SK-N-SH (cell line): ENCODE data around the gene RFX2. TPM values are rescaled to one million over a fixed set of nuclear protein-coding genes. Genes with fewer than 3 reads are reported as not detected.

Experiments used
- CTCF ChIA-PET: fragments of 300-600, 350-600 bp; formaldehyde crosslinking; extraction: SDS; loops from one replicate; lab custom pipeline; 2021; lab: Yijun Ruan, JAX
- POLR2A ChIA-PET: fragments of 350-600 bp; sonication (Branson Sonifier 250); formaldehyde crosslinking; extraction: SDS; loops from one replicate; lab custom pipeline; 2020; ENCODE audit warnings: antibody characterized with exemption, inconsistent platforms; lab: Yijun Ruan, JAX
- DNase-seq: peaks from one replicate; pipeline ENCODE4 v3.0.0; 2012
- H2AFZ ChIP-seq: fragments of 200-600 bp; sonication (generic); 2 replicates; pipeline ENCODE4 v1.8.1; 2016; ENCODE audit warnings: antibody characterized with exemption, mild to moderate bottlenecking, low read depth
- H3F3A ChIP-seq: fragments of 200-600 bp; sonication (generic); replicated peaks from 2 replicates; pipeline ENCODE3; 2016; ENCODE audit warnings: antibody characterized with exemption, mild to moderate bottlenecking; ENCODE audit not compliant: insufficient read depth
- H3K27ac ChIP-seq, 2 experiments: fragments of 200-500 bp in 1 of 2; fragments of 200-600 bp in 1 of 2; sonication (Bioruptor generic) in 1 of 2; sonication (generic), shearing (Covaris generic) in 1 of 2; 2 replicates each; pipeline versions ENCODE4 v1.5.1 to v1.6.1; 2014 to 2016; ENCODE audit warnings: low read depth in 2 of 2, inconsistent platforms in 1 of 2, low read length in 1 of 2, mild to moderate bottlenecking in 1 of 2, mixed read lengths in 1 of 2
- H3K27me3 ChIP-seq: fragments of 200-600 bp; sonication (generic), shearing (Covaris generic); 2 replicates; pipeline ENCODE4 v1.6.1; 2016; ENCODE audit warnings: mixed run types; ENCODE audit not compliant: insufficient read depth
- H3K36me3 ChIP-seq, 2 experiments: fragments of 200-500 bp in 1 of 2; fragments of 200-600 bp in 1 of 2; sonication (Bioruptor generic) in 1 of 2; sonication (generic) in 1 of 2; replicated peaks in 1 of 2; 2 replicates each; pipeline versions ENCODE3 to v1.5.1; 2014 to 2016; ENCODE audit warnings: low read length in 1 of 2, mild to moderate bottlenecking in 1 of 2; ENCODE audit not compliant: insufficient read depth in 2 of 2, control insufficient read depth in 1 of 2
- H3K4me1 ChIP-seq, 2 experiments: fragments of 200-500 bp in 1 of 2; fragments of 200-600 bp in 1 of 2; sonication (Bioruptor generic) in 1 of 2; sonication (generic), shearing (Covaris generic) in 1 of 2; 2 replicates each; pipeline versions ENCODE4 v1.5.1 to v1.6.1; 2014 to 2016; ENCODE audit warnings: low read depth in 1 of 2, low read length in 1 of 2, mixed run types in 1 of 2; ENCODE audit not compliant: insufficient read depth in 2 of 2, control insufficient read depth in 1 of 2
- H3K4me2 ChIP-seq: fragments of 200-600 bp; sonication (generic), shearing (Covaris generic); 2 replicates; pipeline ENCODE4 v1.6.1; 2017; ENCODE audit warnings: mixed run types
- H3K4me3 ChIP-seq, 2 experiments: fragments of 200-500 bp in 1 of 2; fragments of 200-600 bp in 1 of 2; sonication (Bioruptor generic) in 1 of 2; sonication (generic), shearing (Covaris generic) in 1 of 2; 2 replicates each; pipeline versions ENCODE4 v1.5.1 to v1.8.1; 2014 to 2016; ENCODE audit warnings: low read depth in 2 of 2, inconsistent platforms in 1 of 2, low read length in 1 of 2, mild to moderate bottlenecking in 1 of 2, mixed read lengths in 1 of 2, moderate library complexity in 1 of 2
- H3K79me2 ChIP-seq: fragments of 200-600 bp; sonication (generic); 2 replicates; pipeline ENCODE4 v1.8.1; 2017; ENCODE audit warnings: mild to moderate bottlenecking; ENCODE audit not compliant: insufficient read depth
- H3K9ac ChIP-seq: fragments of 200-600 bp; sonication (generic); 2 replicates; pipeline ENCODE4 v1.6.1; 2017; ENCODE audit warnings: mixed run types
- H3K9me2 ChIP-seq: fragments of 200-600 bp; sonication (generic); 2 replicates; pipeline ENCODE4 v1.6.1; 2017; ENCODE audit warnings: mixed run types
- H3K9me3 ChIP-seq: fragments of 200-600 bp; sonication (generic); 2 replicates; pipeline ENCODE4 v1.6.1; 2017; ENCODE audit warnings: mixed run types, mild to moderate bottlenecking, moderate library complexity
- H4K20me1 ChIP-seq: fragments of 200-600 bp; sonication (generic); 2 replicates; pipeline ENCODE4 v1.6.1; 2017; ENCODE audit warnings: mild to moderate bottlenecking, mixed run types; ENCODE audit not compliant: insufficient read depth
- CHD2 ChIP-seq: fragments of 150-350 bp; IDR thresholded peaks from 2 replicates; pipeline ENCODE4 v1.6.1; 2018; ENCODE audit warnings: low read length; ENCODE audit not compliant: partially characterized antibody
- ELF1 ChIP-seq: IDR thresholded peaks from 2 replicates; pipeline ENCODE4 v1.4.0; 2012
- EZH2phosphoT487 ChIP-seq: fragments of 200-600 bp; sonication (generic); IDR thresholded peaks from 2 replicates; pipeline ENCODE4 v1.6.1; 2017; ENCODE audit warnings: low read depth, mixed run types, mild to moderate bottlenecking, antibody characterized with exemption, moderate library complexity, borderline replicate concordance
- FOSL2 ChIP-seq: IDR thresholded peaks from 2 replicates; pipeline ENCODE4 v1.4.0; 2012; ENCODE audit warnings: low read depth, mild to moderate bottlenecking, moderate library complexity, borderline replicate concordance
- GATA2 ChIP-seq: sonication (generic); formaldehyde crosslinking; IDR thresholded peaks from 2 replicates; pipeline ENCODE4 v1.5.0; 2020; ENCODE audit warnings: mild to moderate bottlenecking, missing genetic modification reagents
- JUND ChIP-seq: IDR thresholded peaks from 2 replicates; pipeline ENCODE4 v1.4.0; 2012
- MAX ChIP-seq: IDR thresholded peaks from 2 replicates; pipeline ENCODE4 v1.4.0; 2012; ENCODE audit warnings: low read depth
- NFIC ChIP-seq: IDR thresholded peaks from 2 replicates; pipeline ENCODE4 v1.4.0; 2012; ENCODE audit warnings: borderline replicate concordance
- NRF1 ChIP-seq: IDR thresholded peaks from 2 replicates; pipeline ENCODE4 v1.6.1; 2012; ENCODE audit warnings: low read depth, mild to moderate bottlenecking, low read length
- POLR2AphosphoS5 ChIP-seq: IDR thresholded peaks from 2 replicates; pipeline ENCODE4 v1.6.1; 2012; ENCODE audit warnings: low read depth, low read length
- RAD21 ChIP-seq: IDR thresholded peaks from 2 replicates; pipeline ENCODE4 v1.6.1; 2012; ENCODE audit warnings: mild to moderate bottlenecking, low read length
- SIN3A ChIP-seq: IDR thresholded peaks from 2 replicates; pipeline ENCODE4 v1.6.1; 2012; ENCODE audit warnings: low read depth, mild to moderate bottlenecking, low read length, moderate library complexity, borderline replicate concordance
- TAF1 ChIP-seq: IDR thresholded peaks from 2 replicates; pipeline ENCODE4 v1.6.1; 2012; ENCODE audit warnings: low read depth, mild to moderate bottlenecking, low read length, moderate library complexity, borderline replicate concordance
- TCF12 ChIP-seq: IDR thresholded peaks from 2 replicates; pipeline ENCODE4 v1.4.0; 2012
- TEAD4 ChIP-seq: IDR thresholded peaks from 2 replicates; pipeline ENCODE4 v1.4.0; 2012; ENCODE audit warnings: mild to moderate bottlenecking, borderline replicate concordance; ENCODE audit not compliant: insufficient read depth
- USF1 ChIP-seq: IDR thresholded peaks from 2 replicates; pipeline ENCODE4 v1.4.0; 2012; ENCODE audit warnings: low read depth, borderline replicate concordance
- WGBS: methylation state at CpG from one replicate; pipeline ENCODE4 v1.1.6; 2017; ENCODE audit warnings: low lambda C conversion rate; 5-methylcytosine and 5-hydroxymethylcytosine counted together
- polyA plus RNA-seq, 3 experiments: library from polyadenylated mRNA; depleted of rRNA; stranded (reverse); fragments of >200 nt; gene quantifications; 2 replicates each; pipeline ENCODE4 v1.2.3, GENCODE V29; 2012
- TF ChIP-seq, protein P1 (sequence below): IDR thresholded peaks from 2 replicates; pipeline ENCODE4; 2012

The RFX2 gene
- polyA plus RNA-seq, 1 of the 3 experiments (the other 2 are of a cell fraction) = 12.6 TPM

GRCh38 chr19:5975388-5975728 is 134.9 kb downstream of the RFX2 start:
- Histone ChIP-seq H3K9me2 (no peaks in the 10 kb centered on the region), H3F3A (peaks cover 14% of the 10 kb centered on the region), H2AFZ (no peak overlapping the region), H3K4me1 (peaks cover 9 to 25% of the 10 kb centered on the region in 2 experiments; a peak in 3 of 4 replicates), H3K27me3 (no peaks in the 10 kb centered on the region), H3K36me3 (peaks cover 23 to 38% of the 10 kb centered on the region in 2 experiments), H3K4me2 (no peak overlapping the region; the same call in 1 of the 2 replicates), H3K4me3 (no peak overlapping the region), H3K9ac (no peak overlapping the region), H3K79me2 (peaks cover 95% of the 10 kb centered on the region), H3K9me3 (no peaks in the 10 kb centered on the region), H3K27ac (no peak overlapping the region), H4K20me1 (peaks cover 60% of the 10 kb centered on the region)
- ChIA-PET POLR2A (no interaction called here), CTCF (interaction anchor here (0.9 to 6.5 kb wide), 6 partner anchors 8 to 172 kb away, joined by 3 to 67 read pairs (median 4); no protein-coding TSS in a partner anchor)
- no peak for TF ChIP-seq JUND
- TF ChIP-seq TAF1 = no peak
- no peak for TF ChIP-seq GATA2 (CRISPR knock-in tag)
- no peak for TF ChIP-seq NRF1
- no peak for TF ChIP-seq ELF1
- TF ChIP-seq MAX = no peak
- TF ChIP-seq USF1 = no peak
- TF ChIP-seq TCF12 = no peak
- TF ChIP-seq CHD2 = no peak
- no peak for TF ChIP-seq FOSL2
- no peak for TF ChIP-seq EZH2phosphoT487
- no peak for TF ChIP-seq POLR2AphosphoS5
- TF ChIP-seq, protein P1, sequence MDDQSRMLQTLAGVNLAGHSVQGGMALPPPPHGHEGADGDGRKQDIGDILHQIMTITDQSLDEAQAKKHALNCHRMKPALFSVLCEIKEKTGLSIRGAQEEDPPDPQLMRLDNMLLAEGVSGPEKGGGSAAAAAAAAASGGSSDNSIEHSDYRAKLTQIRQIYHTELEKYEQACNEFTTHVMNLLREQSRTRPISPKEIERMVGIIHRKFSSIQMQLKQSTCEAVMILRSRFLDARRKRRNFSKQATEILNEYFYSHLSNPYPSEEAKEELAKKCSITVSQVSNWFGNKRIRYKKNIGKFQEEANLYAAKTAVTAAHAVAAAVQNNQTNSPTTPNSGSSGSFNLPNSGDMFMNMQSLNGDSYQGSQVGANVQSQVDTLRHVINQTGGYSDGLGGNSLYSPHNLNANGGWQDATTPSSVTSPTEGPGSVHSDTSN = no peak
- no peak for TF ChIP-seq RAD21
- no peak for TF ChIP-seq SIN3A
- 93% methylated on average over 3 of the region's 3 CpGs for WGBS
- DNase-seq = no peak

- H3K9ac ChIP-seq = no peak overlapping the region
- peaks cover 65% of the 10 kb centered on the region for H4K20me1 ChIP-seq
- H3K36me3 ChIP-seq = peaks cover 23 to 38% of the 10 kb centered on the region in 2 experiments
- no peaks in the 10 kb centered on the region for H3K27me3 ChIP-seq
- ChIA-PET POLR2A (no interaction called here), CTCF (interaction anchor here (0.9 to 6.5 kb wide), 6 partner anchors 8 to 171 kb away, joined by 3 to 67 read pairs (median 4); no protein-coding TSS in a partner anchor)
- no peak overlapping the region for H2AFZ ChIP-seq
- H3K4me3 ChIP-seq = no peak overlapping the region
- no peaks in the 10 kb centered on the region for H3K9me3 ChIP-seq
- peaks cover 9% of the 10 kb centered on the region for H3F3A ChIP-seq
- no peaks in the 10 kb centered on the region for H3K9me2 ChIP-seq
- 92% methylated on average over 10 of the region's 10 CpGs for WGBS
- no peak overlapping the region for H3K27ac ChIP-seq
- no peak for TF ChIP-seq GATA2 (CRISPR knock-in tag)
- no peak for TF ChIP-seq NFIC
- TF ChIP-seq TEAD4 = no peak
- no peak for TF ChIP-seq FOSL2
- no peak overlapping the region for H3K4me2 ChIP-seq
- H3K79me2 ChIP-seq = peaks cover 96% of the 10 kb centered on the region
- no peak for DNase-seq
- H3K4me1 ChIP-seq = peaks cover 4 to 25% of the 10 kb centered on the region in 2 experiments; a peak in 3 of 4 replicates
Observed at GRCh38 chr19:5974721-5975387, 135.4 kb downstream of the RFX2 start.
